ENCODE measurements around the gene ZFP36. TPM values are rescaled to one million over a fixed set of nuclear protein-coding genes. Genes with fewer than 3 reads are reported as not detected.

Gene ZFP36
- total and polyA plus RNA-seq, 3 experiments from 2014 or later: 32.8 to 355 (median 36.4) TPM

DNA sequence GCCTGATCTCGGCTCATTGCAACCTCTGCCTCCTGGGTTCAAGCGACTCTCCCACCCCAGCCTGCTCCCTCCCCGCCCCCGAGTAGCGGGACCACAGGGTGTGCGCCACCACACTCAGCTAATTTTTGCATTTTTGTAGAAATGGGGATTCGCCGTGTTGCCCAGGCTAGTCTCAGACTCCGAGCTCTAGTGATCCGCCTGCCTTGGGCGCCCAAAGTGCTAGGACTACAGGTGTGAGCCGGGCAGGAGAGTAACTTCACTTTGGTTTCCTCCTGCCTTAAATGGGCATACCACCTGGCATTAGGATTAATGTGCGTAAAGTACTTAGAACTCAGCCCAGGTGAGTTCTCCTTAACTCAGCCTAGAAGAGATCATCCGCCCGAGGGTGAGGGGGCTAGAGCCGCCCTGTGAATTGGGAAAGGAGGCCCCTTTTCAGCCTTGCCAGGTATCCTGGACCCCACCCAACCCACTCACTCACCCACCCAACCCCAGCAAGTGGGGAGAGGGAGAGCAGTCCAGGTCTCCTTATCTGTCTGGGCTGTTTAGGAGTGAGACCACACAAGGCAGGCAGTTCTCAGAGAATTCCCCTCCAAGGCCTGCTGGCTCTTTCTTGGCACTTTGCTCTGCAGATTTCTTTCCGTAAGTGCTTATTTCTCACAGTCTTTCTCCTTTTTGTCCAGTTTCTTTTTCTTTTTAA, 1.2 kb upstream of the ZFP36 start:
- POLR2A ChIA-PET: interaction anchor here (0.6 to 4.3 kb wide), 3 partner anchors 8 to 118 kb away, joined by 3 to 96 read pairs (median 5); no protein-coding TSS in a partner anchor
- peaks cover 0 to 31% of the 10 kb centered on the region in 2 donors for H3K27me3 Mint-ChIP-seq
- peak overlapping the region; percentile 45 for H3K4me3 ChIP-seq (ENCODE audit: low read length)

DNA sequence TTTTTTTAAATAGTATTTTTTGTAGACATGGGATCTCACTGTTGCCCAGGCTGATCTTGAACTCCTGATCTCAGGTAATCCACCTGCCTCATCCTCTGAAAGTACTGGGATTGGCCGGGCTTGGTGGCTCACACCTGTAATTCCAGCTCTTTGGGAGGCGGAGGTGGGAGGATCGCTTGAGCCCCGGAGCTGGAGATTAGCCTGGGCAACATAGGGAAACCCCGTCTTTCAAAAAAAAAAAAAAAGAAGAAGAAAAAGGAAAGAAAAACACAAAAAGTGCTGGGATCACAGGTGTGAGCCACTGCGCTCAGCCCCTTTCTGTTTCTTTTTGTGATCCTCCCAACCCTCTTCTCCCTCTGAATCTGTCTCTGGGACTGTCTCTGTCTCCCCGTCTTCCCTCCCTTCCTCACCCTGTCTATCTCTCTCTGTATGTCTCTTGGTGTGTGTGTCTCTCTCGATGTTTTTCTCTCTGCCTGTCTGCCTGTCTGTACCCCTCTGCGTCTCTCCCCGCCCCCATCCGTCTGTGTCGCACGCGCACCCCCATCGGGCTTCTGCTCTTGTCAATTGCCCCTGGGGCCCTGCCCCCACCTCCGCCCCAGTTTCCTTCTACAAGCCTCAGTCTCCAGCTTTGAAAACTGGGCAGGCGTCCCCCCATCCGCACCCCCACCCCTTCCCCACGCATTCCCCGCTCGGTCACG, 540 bp upstream of the ZFP36 start:
- Mint-ChIP-seq H3K4me1 (peaks cover 50 to 67% (median 59%) of the 10 kb centered on the region in 3 donors), H3K27ac (peak overlapping the region; percentile 94 to 100 (median 99)), H3K36me3 (peaks cover 13 to 35% (median 13%) of the 10 kb centered on the region in 3 donors), H3K4me3 (peak overlapping the region; percentile 89 to 96 (median 92)), H3K9me3 (peaks cover 0 to 19% (median 8%) of the 10 kb centered on the region in 5 donors), H3K27me3 (peaks cover 0 to 31% of the 10 kb centered on the region in 2 donors)
- Histone ChIP-seq H3K4me3 (ENCODE audit: low read length) (peak overlapping the region; percentile 83), H3K4me1 (ENCODE audit: insufficient read depth, low read length) (peaks cover 60% of the 10 kb centered on the region), H3K27ac (ENCODE audit: low read depth, low read length) (peak overlapping the region; percentile 85), H3K27me3 (ENCODE audit: insufficient read depth, low read length, poor library complexity, severe bottlenecking) (no peaks in the 10 kb centered on the region), H3K36me3 (ENCODE audit: insufficient read depth, low read length) (peaks cover 14% of the 10 kb centered on the region), H3K9me3 (ENCODE audit: low read length) (no peaks in the 10 kb centered on the region)
- POLR2A ChIA-PET: interaction anchor here (0.7 to 4.3 kb wide), 5 partner anchors 8 to 536 kb away, joined by 3 to 96 read pairs (median 3); partner anchors contain the start of genes MED29, PAF1 and SAMD4B
- DNase-seq: peak; percentile 73 to 97 (median 87)
- CTCF ChIA-PET: interaction anchor here (4.2 kb wide), 1 partner anchor 9 kb away, joined by 70 read pairs; no protein-coding TSS in a partner anchor

More for the DNA sequence above, 1.2 kb upstream of the ZFP36 start:
- peaks cover 14% of the 10 kb centered on the region for H3K36me3 ChIP-seq (ENCODE audit: insufficient read depth, low read length)
- H3K27me3 ChIP-seq (ENCODE audit: insufficient read depth, low read length, poor library complexity, severe bottlenecking): no peaks in the 10 kb centered on the region
- CTCF ChIA-PET: interaction anchor here (4.2 kb wide), 1 partner anchor 8 kb away, joined by 70 read pairs; no protein-coding TSS in a partner anchor
- peaks cover 13 to 32% (median 13%) of the 10 kb centered on the region in 3 donors for H3K36me3 Mint-ChIP-seq
- peak overlapping the region; percentile 94 to 100 (median 99) for H3K27ac Mint-ChIP-seq
- DNase-seq: peak in 1 of 5 donors; percentile 53
- H3K4me1 Mint-ChIP-seq: peaks cover 46 to 67% (median 57%) of the 10 kb centered on the region in 3 donors
- H3K4me3 Mint-ChIP-seq: peak overlapping the region; percentile 46 to 94 (median 92)
- H3K9me3 Mint-ChIP-seq: peaks cover 0 to 15% (median 6%) of the 10 kb centered on the region in 5 donors
- peak overlapping the region; percentile 85 for H3K27ac ChIP-seq (ENCODE audit: low read depth, low read length)
- H3K4me1 ChIP-seq (ENCODE audit: insufficient read depth, low read length): peaks cover 60% of the 10 kb centered on the region
- no peaks in the 10 kb centered on the region for H3K9me3 ChIP-seq (ENCODE audit: low read length)

- CTCF ChIA-PET: interaction anchor here (0.6 to 4.2 kb wide), 5 partner anchors 10 to 285 kb away, joined by 3 to 70 read pairs (median 4); partner anchors contain the start of genes MED29 and PAF1
- Histone ChIP-seq H3K36me3 (ENCODE audit: insufficient read depth, low read length) (peaks cover 14% of the 10 kb centered on the region), H3K4me1 (ENCODE audit: insufficient read depth, low read length) (peaks cover 55% of the 10 kb centered on the region), H3K4me3 (ENCODE audit: low read length) (peak overlapping the region; percentile 83), H3K27me3 (ENCODE audit: insufficient read depth, low read length, poor library complexity, severe bottlenecking) (no peaks in the 10 kb centered on the region), H3K27ac (ENCODE audit: low read depth, low read length) (peak overlapping the region; percentile 97), H3K9me3 (ENCODE audit: low read length) (no peaks in the 10 kb centered on the region)
- Mint-ChIP-seq H3K36me3 (peaks cover 13 to 44% (median 13%) of the 10 kb centered on the region in 3 donors), H3K27ac (peak overlapping the region; percentile 95 to 100 (median 99)), H3K9me3 (peaks cover 0 to 21% (median 10%) of the 10 kb centered on the region in 5 donors), H3K27me3 (peaks cover 0 to 40% of the 10 kb centered on the region in 2 donors), H3K4me1 (peaks cover 48 to 67% (median 59%) of the 10 kb centered on the region in 3 donors), H3K4me3 (peak overlapping the region; percentile 89 to 96 (median 92))
- no peak for DNase-seq
- POLR2A ChIA-PET: interaction anchor here (0.5 to 4.3 kb wide), 5 partner anchors 10 to 65 kb away, joined by 3 to 96 read pairs (median 19); partner anchors contain the start of genes MED29, PAF1, RPS16 and SAMD4B
Observed at GRCh38 chr19:39407410-39407659, 688 bp downstream of the ZFP36 start.

- POLR2A ChIA-PET: interaction anchor here (0.5 to 4.3 kb wide), 8 partner anchors 7 to 66 kb away, joined by 3 to 96 read pairs (median 11); partner anchors contain the start of genes MED29, PAF1, RPS16 and SAMD4B
- DNase-seq: peak; percentile 55 to 91 (median 79)
- H3K27me3 ChIP-seq (ENCODE audit: insufficient read depth, low read length, poor library complexity, severe bottlenecking): no peaks in the 10 kb centered on the region
- H3K36me3 ChIP-seq (ENCODE audit: insufficient read depth, low read length): peaks cover 14% of the 10 kb centered on the region
- Mint-ChIP-seq H3K4me3 (peak overlapping the region; percentile 89 to 96 (median 92)), H3K9me3 (peaks cover 0 to 21% (median 10%) of the 10 kb centered on the region in 5 donors), H3K27ac (peak overlapping the region; percentile 95 to 100 (median 99)), H3K36me3 (peaks cover 13 to 47% (median 13%) of the 10 kb centered on the region in 3 donors), H3K4me1 (peaks cover 45 to 62% (median 54%) of the 10 kb centered on the region in 3 donors), H3K27me3 (peaks cover 0 to 40% of the 10 kb centered on the region in 2 donors)
- no peaks in the 10 kb centered on the region for H3K9me3 ChIP-seq (ENCODE audit: low read length)
- CTCF ChIA-PET: interaction anchor here (0.6 to 4.2 kb wide), 5 partner anchors 11 to 285 kb away, joined by 3 to 70 read pairs (median 4); partner anchors contain the start of genes MED29 and PAF1
- H3K27ac ChIP-seq (ENCODE audit: low read depth, low read length): peak overlapping the region; percentile 97
- peak overlapping the region; percentile 83 for H3K4me3 ChIP-seq (ENCODE audit: low read length)
- H3K4me1 ChIP-seq (ENCODE audit: insufficient read depth, low read length): peaks cover 50% of the 10 kb centered on the region
Observed at GRCh38 chr19:39407660-39408391, 1.2 kb downstream of the ZFP36 start.

- H3K4me1 Mint-ChIP-seq: peaks cover 44 to 57% (median 54%) of the 10 kb centered on the region in 3 donors
- peak overlapping the region; percentile 95 to 100 (median 99) for H3K27ac Mint-ChIP-seq
- DNase-seq: peak in 4 of 5 donors; percentile 47 to 59 (median 54)
- Histone ChIP-seq H3K27ac (ENCODE audit: low read depth, low read length) (peak overlapping the region; percentile 97), H3K9me3 (ENCODE audit: low read length) (no peaks in the 10 kb centered on the region), H3K4me1 (ENCODE audit: insufficient read depth, low read length) (peaks cover 42% of the 10 kb centered on the region), H3K4me3 (ENCODE audit: low read length) (peak overlapping the region; percentile 83), H3K27me3 (ENCODE audit: insufficient read depth, low read length, poor library complexity, severe bottlenecking) (no peaks in the 10 kb centered on the region), H3K36me3 (ENCODE audit: insufficient read depth, low read length) (peaks cover 14% of the 10 kb centered on the region)
- H3K36me3 Mint-ChIP-seq: peaks cover 13 to 47% (median 13%) of the 10 kb centered on the region in 3 donors
- peak overlapping the region; percentile 89 to 96 (median 92) for H3K4me3 Mint-ChIP-seq
- POLR2A ChIA-PET: interaction anchor here (0.7 to 4.3 kb wide), 7 partner anchors 8 to 66 kb away, joined by 3 to 96 read pairs (median 17); partner anchors contain the start of genes MED29, PAF1, RPS16 and SAMD4B
- CTCF ChIA-PET: interaction anchor here (1.3 to 4.2 kb wide), 4 partner anchors 11 to 286 kb away, joined by 4 to 70 read pairs (median 6); partner anchors contain the start of genes MED29 and PAF1
- H3K9me3 Mint-ChIP-seq: peaks cover 0 to 21% (median 10%) of the 10 kb centered on the region in 5 donors
- peaks cover 0 to 40% of the 10 kb centered on the region in 2 donors for H3K27me3 Mint-ChIP-seq
Observed at GRCh38 chr19:39408392-39409207, 2.0 kb downstream of the ZFP36 start.

- Mint-ChIP-seq H3K4me3 (peak overlapping the region; percentile 89 to 96 (median 92)), H3K27me3 (peaks cover 0 to 40% of the 10 kb centered on the region in 2 donors), H3K27ac (peak overlapping the region; percentile 96 to 100 (median 99)), H3K4me1 (peaks cover 47 to 58% (median 57%) of the 10 kb centered on the region in 3 donors), H3K9me3 (peaks cover 0 to 21% (median 10%) of the 10 kb centered on the region in 5 donors), H3K36me3 (peaks cover 13 to 53% (median 13%) of the 10 kb centered on the region in 3 donors)
- peaks cover 14% of the 10 kb centered on the region for H3K36me3 ChIP-seq (ENCODE audit: insufficient read depth, low read length)
- POLR2A ChIA-PET: interaction anchor here (1.9 to 4.3 kb wide), 4 partner anchors 9 to 26 kb away, joined by 17 to 96 read pairs (median 22); partner anchors contain the start of genes MED29, PAF1 and RPS16
- no peaks in the 10 kb centered on the region for H3K27me3 ChIP-seq (ENCODE audit: insufficient read depth, low read length, poor library complexity, severe bottlenecking)
- no peaks in the 10 kb centered on the region for H3K9me3 ChIP-seq (ENCODE audit: low read length)
- CTCF ChIA-PET: interaction anchor here (4.2 kb wide), 1 partner anchor 12 kb away, joined by 70 read pairs; no protein-coding TSS in a partner anchor
- DNase-seq: peak; percentile 77 to 90 (median 85)
- H3K27ac ChIP-seq (ENCODE audit: low read depth, low read length): peak overlapping the region; percentile 97
- peak overlapping the region; percentile 86 for H3K4me3 ChIP-seq (ENCODE audit: low read length)
- peaks cover 45% of the 10 kb centered on the region for H3K4me1 ChIP-seq (ENCODE audit: insufficient read depth, low read length)
Observed at GRCh38 chr19:39409208-39410016, 2.8 kb downstream of the ZFP36 start.

Measured in CD8-positive, alpha-beta memory T cell (primary cell).